Fibroblast of lung (primary cell): Measurements from ENCODE around the gene CCDC187. TPM values are rescaled to one million over a fixed set of nuclear protein-coding genes. Genes with fewer than 3 reads are reported as not detected.

Experiments
- DNase-seq, 2 donors: peaks; one replicate each; pipeline versions ENCODE4 v3.0.0 to v3.0.0-alpha.2; 2010; ENCODE audit warnings: low read depth in 2 of 2
- H2AFZ ChIP-seq: 2 replicates; pipeline ENCODE4 v1.5.1; 2012; ENCODE audit warnings: low read length, control low read depth, inconsistent platforms
- H3K27ac ChIP-seq: 2 replicates; pipeline ENCODE4 v1.5.1; 2011; ENCODE audit warnings: low read length, control low read depth; ENCODE audit not compliant: insufficient read depth
- H3K27me3 ChIP-seq: 2 replicates; pipeline ENCODE4 v1.5.1; 2011; ENCODE audit warnings: mild to moderate bottlenecking, low read length; ENCODE audit not compliant: control insufficient read depth, insufficient read depth
- H3K36me3 ChIP-seq: 2 replicates; pipeline ENCODE4 v1.5.1; 2011; ENCODE audit warnings: low read length; ENCODE audit not compliant: control insufficient read depth, insufficient read depth
- H3K4me1 ChIP-seq: 2 replicates; pipeline ENCODE4 v1.5.1; 2011; ENCODE audit warnings: low read length; ENCODE audit not compliant: control insufficient read depth, insufficient read depth; ENCODE audit errors: extremely low read depth
- H3K4me2 ChIP-seq: 2 replicates; pipeline ENCODE4 v1.5.1; 2011; ENCODE audit warnings: low read length, control low read depth; ENCODE audit not compliant: insufficient read depth; ENCODE audit errors: extremely low read depth
- H3K4me3 ChIP-seq, 4 experiments: fragments of 200-600 bp in 1 of 4; sonication (generic) in 1 of 4; replicated peaks in 1 of 4; 2 replicates each; pipeline ENCODE4 v1.5.1; 2011 to 2016; ENCODE audit warnings: low read length in 4 of 4, low read depth in 3 of 4, mild to moderate bottlenecking in 3 of 4, control low read depth in 2 of 4, inconsistent platforms in 1 of 4, mixed read lengths in 1 of 4; ENCODE audit not compliant: insufficient read depth in 1 of 4; ENCODE audit errors: control extremely low read depth in 1 of 4
- H3K79me2 ChIP-seq: 2 replicates; pipeline ENCODE4 v1.5.1; 2012; ENCODE audit warnings: mild to moderate bottlenecking, low read length, inconsistent platforms; ENCODE audit not compliant: control insufficient read depth, insufficient read depth
- H3K9ac ChIP-seq: 2 replicates; pipeline ENCODE4 v1.5.1; 2011; ENCODE audit warnings: mild to moderate bottlenecking, low read length, control low read depth; ENCODE audit not compliant: insufficient read depth
- H3K9me3 ChIP-seq: 2 replicates; pipeline ENCODE4 v1.5.1; 2012; ENCODE audit warnings: low read depth, low read length; ENCODE audit not compliant: control insufficient read depth, insufficient read depth
- H4K20me1 ChIP-seq: 2 replicates; pipeline ENCODE4 v1.5.1; 2011; ENCODE audit warnings: low read length; ENCODE audit not compliant: control insufficient read depth, insufficient read depth; ENCODE audit errors: extremely low read depth
- EZH2 ChIP-seq: IDR thresholded peaks from 2 replicates; pipeline ENCODE4 v1.5.1; 2012; ENCODE audit warnings: low read length, control low read depth, mild to moderate bottlenecking; ENCODE audit errors: missing control alignments
- polyA plus RNA-seq, 2 donors: library from polyadenylated mRNA; depleted of rRNA in 1 of 2; stranded (reverse) in 1 of 2; unstranded in 1 of 2; fragments of >200 nt; gene quantifications; 2 replicates each; pipeline ENCODE4 v1.2.1, GENCODE V29; 2011 to 2012; ENCODE audit warnings: missing spikeins in 1 of 2
- total RNA-seq: library from RNA; depleted of rRNA; stranded (reverse); fragments of >200 nt; gene quantifications from 2 replicates; pipeline ENCODE4 v1.2.1, GENCODE V29; 2014
- TF ChIP-seq, protein P1 (sequence below), 2 donors: IDR thresholded peaks in 1 of 2; conservative IDR thresholded peaks in 1 of 2; 1 replicate in 1 of 2; 2 replicates in 1 of 2; pipeline ENCODE4 v1.5.1; 2011 to 2012; ENCODE audit warnings: low read length in 2 of 2, control low read depth in 1 of 2, inconsistent platforms in 1 of 2, low read depth in 1 of 2, mild to moderate bottlenecking in 1 of 2

Gene CCDC187
- total and polyA plus RNA-seq, 2 donors (not counting 1 experiment from before 2014, with no cell fraction given), result not detected

GRCh38 chr9:136326761-136327303, 22.9 kb upstream of the CCDC187 start:
- H3K36me3 ChIP-seq, result peaks cover 2% of the 10 kb centered on the region
- peak in 1 of 2 donors; percentile 52 for DNase-seq
- H3K27me3 ChIP-seq, result no peaks in the 10 kb centered on the region
- peak overlapping the region in 2 of 4 experiments; percentile 21 to 38 for H3K4me3 ChIP-seq
- peaks cover 40% of the 10 kb centered on the region for H3K79me2 ChIP-seq
- no peaks in the 10 kb centered on the region for H3K9me3 ChIP-seq
- peak overlapping the region; percentile 80 for H3K27ac ChIP-seq
- H2AFZ ChIP-seq, result no peak overlapping the region
- H3K9ac ChIP-seq, result peak overlapping the region; percentile 61
- H3K4me1 ChIP-seq, result peaks cover 27% of the 10 kb centered on the region
- no peaks in the 10 kb centered on the region for H4K20me1 ChIP-seq
- no peak for TF ChIP-seq EZH2
- TF ChIP-seq, protein P1, sequence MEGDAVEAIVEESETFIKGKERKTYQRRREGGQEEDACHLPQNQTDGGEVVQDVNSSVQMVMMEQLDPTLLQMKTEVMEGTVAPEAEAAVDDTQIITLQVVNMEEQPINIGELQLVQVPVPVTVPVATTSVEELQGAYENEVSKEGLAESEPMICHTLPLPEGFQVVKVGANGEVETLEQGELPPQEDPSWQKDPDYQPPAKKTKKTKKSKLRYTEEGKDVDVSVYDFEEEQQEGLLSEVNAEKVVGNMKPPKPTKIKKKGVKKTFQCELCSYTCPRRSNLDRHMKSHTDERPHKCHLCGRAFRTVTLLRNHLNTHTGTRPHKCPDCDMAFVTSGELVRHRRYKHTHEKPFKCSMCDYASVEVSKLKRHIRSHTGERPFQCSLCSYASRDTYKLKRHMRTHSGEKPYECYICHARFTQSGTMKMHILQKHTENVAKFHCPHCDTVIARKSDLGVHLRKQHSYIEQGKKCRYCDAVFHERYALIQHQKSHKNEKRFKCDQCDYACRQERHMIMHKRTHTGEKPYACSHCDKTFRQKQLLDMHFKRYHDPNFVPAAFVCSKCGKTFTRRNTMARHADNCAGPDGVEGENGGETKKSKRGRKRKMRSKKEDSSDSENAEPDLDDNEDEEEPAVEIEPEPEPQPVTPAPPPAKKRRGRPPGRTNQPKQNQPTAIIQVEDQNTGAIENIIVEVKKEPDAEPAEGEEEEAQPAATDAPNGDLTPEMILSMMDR (conservative IDR thresholded peaks at IDR 0.05 in 1 of 2, IDR thresholded peaks at IDR 0.05 in 1 of 2; ENCODE audit: low read depth in 1 of 2, low read length in 2 of 2), result no peak
- peak overlapping the region; percentile 44 for H3K4me2 ChIP-seq

GRCh38 chr9:136326061-136326760, 22.3 kb upstream of the CCDC187 start:
- Histone ChIP-seq H3K4me2 (peak overlapping the region; percentile 44), H3K4me3 (peak overlapping the region in 1 of 4 experiments; percentile 38), H4K20me1 (no peaks in the 10 kb centered on the region), H2AFZ (no peak overlapping the region), H3K9me3 (no peaks in the 10 kb centered on the region), H3K36me3 (peaks cover 2% of the 10 kb centered on the region), H3K27me3 (peaks cover 3% of the 10 kb centered on the region), H3K27ac (peak overlapping the region; percentile 80), H3K9ac (peak overlapping the region; percentile 61), H3K79me2 (peaks cover 34% of the 10 kb centered on the region), H3K4me1 (peaks cover 27% of the 10 kb centered on the region)
- DNase-seq, result peak; percentile 82 to 98
- TF ChIP-seq, protein P1 (conservative IDR thresholded peaks at IDR 0.05 in 1 of 2, IDR thresholded peaks at IDR 0.05 in 1 of 2; ENCODE audit: low read depth in 1 of 2, low read length in 2 of 2), result no peak
- TF ChIP-seq EZH2, result no peak

- H3K9me3 ChIP-seq, result no peaks in the 10 kb centered on the region
- DNase-seq, result no peak
- no peak overlapping the region for H3K4me3 ChIP-seq
- H3K4me1 ChIP-seq, result peaks cover 26% of the 10 kb centered on the region
- no peak overlapping the region for H3K9ac ChIP-seq
- TF ChIP-seq EZH2, result no peak
- TF ChIP-seq, protein P1 (conservative IDR thresholded peaks at IDR 0.05 in 1 of 2, IDR thresholded peaks at IDR 0.05 in 1 of 2; ENCODE audit: low read depth in 1 of 2, low read length in 2 of 2), result no peak
- H3K4me2 ChIP-seq, result no peak overlapping the region
- peak overlapping the region; percentile 80 for H3K27ac ChIP-seq
- H3K79me2 ChIP-seq, result peaks cover 26% of the 10 kb centered on the region
- no peaks in the 10 kb centered on the region for H4K20me1 ChIP-seq
- H3K27me3 ChIP-seq, result peaks cover 3% of the 10 kb centered on the region
- H2AFZ ChIP-seq, result no peak overlapping the region
- peaks cover 2% of the 10 kb centered on the region for H3K36me3 ChIP-seq
These were observed 21.5 kb upstream of the CCDC187 start for GRCh38 chr9:136325358-136325757.
